ENCODE measurements around the gene MED8.

Gene MED8

GRCh38 chr1:43339584-43340232, 49.9 kb downstream of the MED8 start:
- FAIRE-seq = no peak
- DNase-seq (ENCODE audit: low spot score) = no peak

GRCh38 chr1:43338001-43338400, 51.6 kb downstream of the MED8 start:
- DNase-seq (ENCODE audit: low spot score) = no peak

GRCh38 chr1:43337588-43337987, 52.0 kb downstream of the MED8 start, which contains the start of gene MPL:
MPL (plus strand) TSS chr1:43337818; CDS start chr1:43337849, 31 bp downstream.
- FAIRE-seq (no peak), DNase-seq (ENCODE audit: low spot score) (no peak)

More at GRCh38 chr1:43338001-43338400, 51.6 kb downstream of the MED8 start:
- FAIRE-seq = no peak

GRCh38 chr1:43334453-43335205, 55.0 kb downstream of the MED8 start:
- DNase-seq (ENCODE audit: low spot score) = no peak
- FAIRE-seq = no peak

Data from RCC 7860 (cell line).